Transverse colon (tissue), 3 donors: ENCODE data around the gene PRIMA1.

Experiments
- CTCF ChIP-seq, 5 experiments: fragments of 200-600 bp in 3 of 5; fragments of 450-650 bp in 2 of 5; sonication (generic) in 3 of 5; IDR thresholded peaks; 1 replicate in 2 of 5; 2 replicates in 3 of 5; pipeline ENCODE4 v1.5.1; 2016 to 2017; ENCODE audit warnings: antibody characterized with exemption in 5 of 5, inconsistent platforms in 3 of 5, mild to moderate bottlenecking in 2 of 5, moderate library complexity in 1 of 5
- EP300 ChIP-seq: sonication (generic); formaldehyde crosslinking; IDR thresholded peaks from one replicate; pipeline ENCODE4 v1.6.1; 2017; ENCODE audit warnings: antibody characterized with exemption, low read depth
- POLR2A ChIP-seq: fragments of 450-650 bp; IDR thresholded peaks from one replicate; pipeline ENCODE4 v1.6.1; 2016; ENCODE audit warnings: antibody characterized with exemption, mild to moderate bottlenecking, moderate library complexity

GRCh38 chr14:93702946-93703345 lies 85.3 kb downstream of the PRIMA1 start:
- TF ChIP-seq CTCF (IDR thresholded peaks at IDR 0.05) (no peak), POLR2A (no peak), EP300 (no peak)
